HEK293T (cell line): Measurements from ENCODE around the gene MRFAP1.

Experiments used
- CTCF ChIA-PET: fragments of 350-600 bp; formaldehyde crosslinking; extraction: SDS; loops from one replicate; lab custom pipeline; 2021; ENCODE audit warnings: antibody characterized with exemption, inconsistent platforms; lab: Yijun Ruan, JAX
- POLR2A ChIA-PET: fragments of 350-600 bp; formaldehyde crosslinking; extraction: SDS; loops from one replicate; lab custom pipeline; 2020; ENCODE audit warnings: antibody characterized with exemption, inconsistent platforms; lab: Yijun Ruan, JAX
- DNase-seq: peaks from one replicate; pipeline ENCODE4 v3.0.0; 2012; ENCODE audit warnings: mixed read lengths; ENCODE audit errors: extremely low spot score
- ARNT ChIP-seq: fragments of 450-650 bp; IDR thresholded peaks from 2 replicates; pipeline ENCODE4 v1.6.1; 2017; ENCODE audit warnings: mild to moderate bottlenecking
- BHLHE40 ChIP-seq: fragments of 450-650 bp; IDR thresholded peaks from 2 replicates; pipeline ENCODE4 v1.6.1; 2016; ENCODE audit warnings: mild to moderate bottlenecking, moderate library complexity, borderline replicate concordance
- CTBP1 ChIP-seq: fragments of 450-650 bp; IDR thresholded peaks from 2 replicates; pipeline ENCODE4 v1.6.1; 2016; ENCODE audit warnings: borderline replicate concordance
- ELF4 ChIP-seq: fragments of 450-650 bp; IDR thresholded peaks from 2 replicates; pipeline ENCODE4 v1.6.1; 2017; ENCODE audit warnings: antibody characterized with exemption
- FOXA1 ChIP-seq: fragments of 450-650 bp; IDR thresholded peaks from 2 replicates; pipeline ENCODE4 v1.6.1; 2016; ENCODE audit warnings: mild to moderate bottlenecking
- FOXK2 ChIP-seq: fragments of 450-650 bp; IDR thresholded peaks from 2 replicates; pipeline ENCODE4 v1.6.1; 2016; ENCODE audit warnings: mild to moderate bottlenecking
- FOXM1 ChIP-seq: fragments of 450-650 bp; IDR thresholded peaks from 2 replicates; pipeline ENCODE4 v1.6.1; 2017; ENCODE audit warnings: mild to moderate bottlenecking, borderline replicate concordance
- HDGF ChIP-seq: fragments of 450-650 bp; IDR thresholded peaks from 2 replicates; pipeline ENCODE4 v1.6.1; 2017; ENCODE audit warnings: antibody characterized with exemption, borderline replicate concordance
- L3MBTL2 ChIP-seq: fragments of 450-650 bp; conservative IDR thresholded peaks from 2 replicates; pipeline ENCODE4 v1.6.1; 2016; ENCODE audit warnings: mild to moderate bottlenecking
- LEF1 ChIP-seq: fragments of 450-650 bp; IDR thresholded peaks from 2 replicates; pipeline ENCODE4 v1.6.1; 2017; ENCODE audit warnings: mild to moderate bottlenecking, borderline replicate concordance
- NFRKB ChIP-seq: fragments of 450-650 bp; IDR thresholded peaks from 2 replicates; pipeline ENCODE4 v1.6.1; 2016; ENCODE audit warnings: mild to moderate bottlenecking, moderate library complexity
- PKNOX1 ChIP-seq: fragments of 450-650 bp; IDR thresholded peaks from 2 replicates; pipeline ENCODE4 v1.6.1; 2016
- SP1 ChIP-seq: fragments of 450-650 bp; IDR thresholded peaks from 2 replicates; pipeline ENCODE4 v1.6.1; 2017
- SUZ12 ChIP-seq: fragments of 450-650 bp; IDR thresholded peaks from 2 replicates; pipeline ENCODE4 v1.6.1; 2016; ENCODE audit warnings: mild to moderate bottlenecking
- TARDBP ChIP-seq: fragments of 450-650 bp; IDR thresholded peaks from 2 replicates; pipeline ENCODE4 v1.6.1; 2016
- ZNF384 ChIP-seq: fragments of 450-650 bp; IDR thresholded peaks from 2 replicates; pipeline ENCODE4 v1.6.1; 2016

The MRFAP1 gene

GRCh38 chr4:6608758-6609414 lies 31.6 kb upstream of the MRFAP1 start:
- DNase-seq, result no peak
- CTCF ChIA-PET, result no interaction called here
- TF ChIP-seq BHLHE40 (no peak), ELF4 (no peak), FOXK2 (no peak), CTBP1 (no peak), HDGF (no peak), ZNF384 (no peak), NFRKB (no peak), L3MBTL2 (no peak)
- POLR2A ChIA-PET, result no interaction called here

- no peak for DNase-seq
- ChIA-PET POLR2A (no interaction called here), CTCF (no interaction called here)
- TF ChIP-seq BHLHE40, result no peak
- TF ChIP-seq ELF4, result no peak
- no peak for TF ChIP-seq TARDBP
- no peak for TF ChIP-seq FOXA1
- no peak for TF ChIP-seq L3MBTL2
- no peak for TF ChIP-seq ARNT
- no peak for TF ChIP-seq HDGF
- no peak for TF ChIP-seq CTBP1
- no peak for TF ChIP-seq ZNF384
- TF ChIP-seq SP1, result no peak
- no peak for TF ChIP-seq FOXM1
- TF ChIP-seq FOXK2, result no peak
- TF ChIP-seq PKNOX1, result no peak
- no peak for TF ChIP-seq NFRKB
- TF ChIP-seq LEF1, result no peak
Measured at GRCh38 chr4:6609415-6610079, 30.9 kb upstream of the MRFAP1 start.

- CTCF ChIA-PET, result no interaction called here
- TF ChIP-seq ELF4 (no peak), BHLHE40 (no peak), NFRKB (no peak), SP1 (no peak), PKNOX1 (no peak), FOXA1 (no peak), TARDBP (no peak), LEF1 (no peak), CTBP1 (no peak), SUZ12 (no peak), HDGF (no peak), FOXK2 (no peak), ZNF384 (no peak), L3MBTL2 (no peak), ARNT (no peak), FOXM1 (no peak)
- no peak for DNase-seq
- POLR2A ChIA-PET, result no interaction called here
Measured at GRCh38 chr4:6610856-6611430, 29.5 kb upstream of the MRFAP1 start.

- CTCF ChIA-PET, result no interaction called here
Measured at GRCh38 chr4:6612961-6613675, 27.4 kb upstream of the MRFAP1 start.

More at GRCh38 chr4:6612961-6613675, 27.4 kb upstream of the MRFAP1 start:
- POLR2A ChIA-PET, result interaction anchor here (1.2 to 1.8 kb wide), 2 partner anchors 20 to 27 kb away, joined by 4 to 7 read pairs; partner anchors contain the start of gene MRFAP1
- DNase-seq, result no peak
- no peak for TF ChIP-seq LEF1
- no peak for TF ChIP-seq NFRKB
- TF ChIP-seq ZNF384, result no peak
- no peak for TF ChIP-seq SUZ12
- TF ChIP-seq CTBP1, result no peak
- TF ChIP-seq TARDBP, result no peak
- no peak for TF ChIP-seq SP1
- no peak for TF ChIP-seq PKNOX1
- no peak for TF ChIP-seq ARNT
- no peak for TF ChIP-seq ELF4
- TF ChIP-seq FOXK2, result no peak
- TF ChIP-seq FOXM1, result no peak
- TF ChIP-seq HDGF, result no peak
- no peak for TF ChIP-seq BHLHE40
- TF ChIP-seq FOXA1, result no peak
- no peak for TF ChIP-seq L3MBTL2
